DND-41 (cell line): ENCODE data around the gene CDC23.

ENCODE experiments used
- ATAC-seq: fragments of 200-7000 bp; cut with Tn5 transposase; 3 replicates; pipeline ENCODE4 v1.9.1; 2021; ENCODE audit warnings: low read depth; ENCODE audit not compliant: insufficient read depth
- DNase-seq: peaks from one replicate; pipeline ENCODE4 v3.0.0-alpha.2; 2020
- H2AFZ ChIP-seq: 2 replicates; pipeline ENCODE4 v1.6.0; 2012; ENCODE audit warnings: low read depth, low read length
- H3K27ac ChIP-seq: 2 replicates; pipeline ENCODE4 v1.5.1; 2012; ENCODE audit warnings: low read length, inconsistent platforms
- H3K27me3 ChIP-seq: fragments of 200-600 bp; sonication (generic); 2 replicates; pipeline ENCODE4 v1.6.0; 2012; ENCODE audit warnings: low read length, mild to moderate bottlenecking, inconsistent platforms; ENCODE audit not compliant: insufficient read depth, poor library complexity
- H3K36me3 ChIP-seq: 2 replicates; pipeline ENCODE4 v1.5.1; 2012; ENCODE audit warnings: low read length, inconsistent platforms; ENCODE audit not compliant: insufficient read depth
- H3K4me1 ChIP-seq: 2 replicates; pipeline ENCODE4 v1.5.1; 2012; ENCODE audit warnings: mild to moderate bottlenecking, low read length; ENCODE audit not compliant: insufficient read depth
- H3K4me2 ChIP-seq: 2 replicates; pipeline ENCODE4 v1.6.0; 2012; ENCODE audit warnings: mild to moderate bottlenecking, moderate library complexity, low read length, inconsistent platforms; ENCODE audit not compliant: insufficient read depth
- H3K4me3 ChIP-seq, 2 experiments: fragments of 200-600 bp in 1 of 2; shearing (Covaris generic) in 1 of 2; 2 replicates each; pipeline ENCODE4 v1.5.1; 2012 to 2016; ENCODE audit warnings: inconsistent platforms in 2 of 2, low read length in 2 of 2, mild to moderate bottlenecking in 2 of 2, low read depth in 1 of 2, moderate library complexity in 1 of 2
- H3K79me2 ChIP-seq: 2 replicates; pipeline ENCODE4 v1.6.0; 2012; ENCODE audit warnings: low read length, inconsistent platforms; ENCODE audit not compliant: insufficient read depth
- H3K9ac ChIP-seq: 2 replicates; pipeline ENCODE4 v1.6.0; 2012; ENCODE audit warnings: low read depth, mild to moderate bottlenecking, inconsistent platforms, low read length, moderate library complexity
- H3K9me3 ChIP-seq: 2 replicates; pipeline ENCODE4 v1.5.1; 2012; ENCODE audit warnings: low read length, moderate library complexity, mild to moderate bottlenecking, inconsistent platforms; ENCODE audit not compliant: insufficient read depth, severe bottlenecking
- H4K20me1 ChIP-seq: 2 replicates; pipeline ENCODE4 v1.6.0; 2012; ENCODE audit warnings: low read length; ENCODE audit not compliant: insufficient read depth
- EZH2 ChIP-seq: IDR thresholded peaks from 3 replicates; pipeline ENCODE4 v1.6.1; 2012; ENCODE audit warnings: borderline replicate concordance, low read depth, mild to moderate bottlenecking, moderate library complexity, low read length, inconsistent platforms; ENCODE audit not compliant: severe bottlenecking
- TF ChIP-seq, protein P1 (sequence below): IDR thresholded peaks from 2 replicates; pipeline ENCODE4 v1.5.1; 2012; ENCODE audit warnings: borderline replicate concordance, low read length, moderate library complexity, mild to moderate bottlenecking; ENCODE audit not compliant: poor library complexity, severe bottlenecking; ENCODE audit errors: extremely low read depth

The CDC23 gene

DNA sequence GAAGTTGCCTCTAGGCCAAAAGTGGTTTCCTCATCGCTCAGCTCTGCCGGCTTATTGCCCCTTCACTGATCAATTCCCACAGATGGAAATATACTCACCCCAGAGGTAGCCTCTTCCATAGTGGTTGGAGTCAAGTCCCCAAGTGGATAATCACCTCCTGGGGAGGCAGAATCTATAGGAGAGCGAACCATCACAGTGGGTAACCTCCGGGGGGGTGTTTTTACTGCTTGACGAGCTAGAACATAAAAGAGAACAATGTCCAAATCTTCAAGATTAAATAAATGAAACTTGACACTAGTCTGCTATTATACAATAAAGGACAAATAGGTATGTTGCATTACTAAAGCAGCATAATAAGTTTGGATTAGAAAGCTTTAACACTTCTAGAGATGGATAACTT is 44.0 kb downstream of the CDC23 start:
- Histone ChIP-seq H3K27me3 (no peaks in the 10 kb centered on the region), H3K36me3 (peaks cover 97% of the 10 kb centered on the region), H3K27ac (no peak overlapping the region), H3K79me2 (peaks cover 10% of the 10 kb centered on the region; the same call in 1 of the 2 replicates), H4K20me1 (0 out of 2 replicates have a peak, but pooled peaks cover 3% of the 10 kb centered on the region), H3K9ac (no peak overlapping the region), H3K9me3 (no peaks in the 10 kb centered on the region), H3K4me1 (peaks cover 5% of the 10 kb centered on the region), H2AFZ (no peak overlapping the region), H3K4me2 (no peak overlapping the region), H3K4me3 (no peak overlapping the region)
- DNase-seq, result no peak
- no peak for ATAC-seq
- TF ChIP-seq, protein P1, sequence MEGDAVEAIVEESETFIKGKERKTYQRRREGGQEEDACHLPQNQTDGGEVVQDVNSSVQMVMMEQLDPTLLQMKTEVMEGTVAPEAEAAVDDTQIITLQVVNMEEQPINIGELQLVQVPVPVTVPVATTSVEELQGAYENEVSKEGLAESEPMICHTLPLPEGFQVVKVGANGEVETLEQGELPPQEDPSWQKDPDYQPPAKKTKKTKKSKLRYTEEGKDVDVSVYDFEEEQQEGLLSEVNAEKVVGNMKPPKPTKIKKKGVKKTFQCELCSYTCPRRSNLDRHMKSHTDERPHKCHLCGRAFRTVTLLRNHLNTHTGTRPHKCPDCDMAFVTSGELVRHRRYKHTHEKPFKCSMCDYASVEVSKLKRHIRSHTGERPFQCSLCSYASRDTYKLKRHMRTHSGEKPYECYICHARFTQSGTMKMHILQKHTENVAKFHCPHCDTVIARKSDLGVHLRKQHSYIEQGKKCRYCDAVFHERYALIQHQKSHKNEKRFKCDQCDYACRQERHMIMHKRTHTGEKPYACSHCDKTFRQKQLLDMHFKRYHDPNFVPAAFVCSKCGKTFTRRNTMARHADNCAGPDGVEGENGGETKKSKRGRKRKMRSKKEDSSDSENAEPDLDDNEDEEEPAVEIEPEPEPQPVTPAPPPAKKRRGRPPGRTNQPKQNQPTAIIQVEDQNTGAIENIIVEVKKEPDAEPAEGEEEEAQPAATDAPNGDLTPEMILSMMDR, result no peak
- no peak for TF ChIP-seq EZH2

DNA sequence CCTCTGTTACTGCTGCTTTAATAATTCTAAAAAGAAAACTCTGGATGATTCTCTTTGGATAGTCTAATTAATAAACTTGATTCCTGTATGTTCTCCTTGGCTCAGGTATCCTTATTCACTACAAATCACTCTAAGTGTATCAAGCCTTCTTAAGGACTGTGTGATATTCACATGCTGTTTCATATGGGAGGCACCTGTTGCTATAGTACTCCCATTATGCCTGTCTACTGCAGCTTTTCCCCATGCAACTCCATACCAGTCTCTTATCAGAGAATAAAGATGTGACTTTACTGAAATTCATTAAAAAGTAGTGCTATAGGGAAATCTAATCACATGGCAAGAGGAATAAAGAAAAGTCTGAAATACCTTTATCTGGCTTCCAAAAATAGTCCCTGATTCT is 49.4 kb downstream of the CDC23 start:
- no peak overlapping the region for H2AFZ ChIP-seq
- ATAC-seq (no peak), DNase-seq (no peak)
- H3K9me3 ChIP-seq, result no peaks in the 10 kb centered on the region
- no peak overlapping the region for H3K27ac ChIP-seq
- peaks cover 7% of the 10 kb centered on the region; the same call in 1 of the 2 replicates for H4K20me1 ChIP-seq
- no peak overlapping the region for H3K4me3 ChIP-seq
- no peak overlapping the region for H3K9ac ChIP-seq
- no peak overlapping the region for H3K4me2 ChIP-seq
- TF ChIP-seq, protein P1, result no peak
- no peak for TF ChIP-seq EZH2
- H3K36me3 ChIP-seq, result peaks cover 98% of the 10 kb centered on the region
- H3K27me3 ChIP-seq, result no peaks in the 10 kb centered on the region
- H3K4me1 ChIP-seq, result no peaks in the 10 kb centered on the region
- no peaks in the 10 kb centered on the region for H3K79me2 ChIP-seq

DNA sequence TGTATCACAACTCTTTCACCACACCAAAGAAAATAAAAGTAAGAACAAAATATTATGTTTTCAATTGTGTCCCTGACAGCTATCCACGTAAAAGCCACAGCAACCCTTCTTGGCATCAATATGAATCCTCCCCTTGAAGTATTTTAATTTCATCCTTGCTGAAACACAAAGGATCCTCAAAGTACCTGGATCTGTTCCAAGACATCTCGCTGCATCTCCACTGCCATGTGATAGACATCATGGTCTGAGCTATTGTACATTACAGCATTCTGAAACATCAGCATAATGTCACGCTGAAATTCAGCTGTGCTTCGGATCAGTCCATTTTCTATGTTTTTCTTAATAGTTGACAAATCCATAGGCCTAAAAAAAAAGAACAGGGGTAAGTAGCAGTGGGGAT is 52.4 kb downstream of the CDC23 start:
- TF ChIP-seq, protein P1, result no peak
- no peak for TF ChIP-seq EZH2
- ATAC-seq, result no peak
- H4K20me1 ChIP-seq, result peaks cover 9% of the 10 kb centered on the region; the same call in 1 of the 2 replicates

DNA sequence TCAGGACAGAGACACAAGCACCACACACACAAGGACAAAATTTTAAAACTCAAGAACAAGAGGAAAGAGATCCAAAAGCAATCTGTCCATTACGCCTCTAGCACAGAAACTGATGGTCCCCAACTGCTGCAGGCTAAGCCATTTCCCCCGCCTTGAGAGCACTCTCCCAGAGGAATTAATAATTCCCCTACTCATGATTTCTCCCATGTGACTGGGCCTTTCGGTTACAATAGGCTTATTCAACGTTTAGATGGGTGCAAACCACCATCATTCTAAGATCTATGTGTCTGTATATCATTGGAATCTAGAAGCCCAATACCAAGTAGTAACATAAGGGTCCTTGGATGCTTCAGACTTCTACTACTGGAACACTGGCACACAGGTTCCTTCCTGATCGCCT is 53.5 kb downstream of the CDC23 start:
- Histone ChIP-seq H3K4me2 (no peak overlapping the region), H3K4me3 (no peak overlapping the region), H3K36me3 (peaks cover 83% of the 10 kb centered on the region), H3K27me3 (no peaks in the 10 kb centered on the region), H3K4me1 (no peaks in the 10 kb centered on the region), H4K20me1 (peaks cover 9% of the 10 kb centered on the region; the same call in 1 of the 2 replicates), H3K79me2 (no peaks in the 10 kb centered on the region), H2AFZ (no peak overlapping the region), H3K9ac (no peak overlapping the region), H3K27ac (no peak overlapping the region), H3K9me3 (no peaks in the 10 kb centered on the region)
- DNase-seq, result no peak
- TF ChIP-seq EZH2, result no peak
- no peak for ATAC-seq

More for the DNA sequence above, 52.4 kb downstream of the CDC23 start:
- Histone ChIP-seq H3K4me3 (no peak overlapping the region), H3K27ac (no peak overlapping the region), H3K27me3 (no peaks in the 10 kb centered on the region), H3K9me3 (no peaks in the 10 kb centered on the region), H3K4me2 (no peak overlapping the region), H3K4me1 (no peaks in the 10 kb centered on the region), H2AFZ (no peak overlapping the region), H3K9ac (no peak overlapping the region), H3K79me2 (no peaks in the 10 kb centered on the region), H3K36me3 (peaks cover 93% of the 10 kb centered on the region)
- DNase-seq, result no peak
